ENCODE results near the gene MAP1S. TPM values are rescaled to one million over a fixed set of nuclear protein-coding genes. Genes with fewer than 3 reads are reported as not detected.
A peak's percentile ranks its signal among the peaks of the same experiment; 100 is the strongest.

The MAP1S gene
- total and polyA plus RNA-seq, 8 donors: 28.3 to 82.2 (median 33.1) TPM

GRCh38 chr19:17747205-17748098 is 28.2 kb downstream of the MAP1S start:
- DNase-seq (peak; percentile 52 to 96 (median 91)), ATAC-seq (peak; percentile 99)
- no peaks in the 10 kb centered on the region for H3K36me3 ChIP-seq
- TF ChIP-seq CTCF (IDR thresholded peaks at IDR 0.05): no peak
- no peaks in the 10 kb centered on the region for H3K9me3 ChIP-seq
- no peaks in the 10 kb centered on the region for H3K27me3 ChIP-seq
- peak overlapping the region; percentile 36 to 60 for H3K4me3 ChIP-seq
- no peak overlapping the region for H3K27ac ChIP-seq
- intact Hi-C loops (cut with DNase I): no loop called here
- peaks cover 4 to 54% of the 10 kb centered on the region in 2 donors for H3K4me1 ChIP-seq

- Histone ChIP-seq H3K36me3 (no peaks in the 10 kb centered on the region), H3K4me3 (no peak overlapping the region)
- no peak for ATAC-seq
Observed at GRCh38 chr19:17748884-17749638, 29.8 kb downstream of the MAP1S start.

GRCh38 chr19:17749912-17750317 is 30.6 kb downstream of the MAP1S start:
- Histone ChIP-seq H3K9me3 (no peaks in the 10 kb centered on the region), H3K4me1 (peaks cover 4 to 73% of the 10 kb centered on the region in 2 donors), H3K36me3 (no peaks in the 10 kb centered on the region), H3K27ac (peak overlapping the region in 1 of 2 donors; percentile 80), H3K27me3 (no peaks in the 10 kb centered on the region), H3K4me3 (no peak overlapping the region)
- no peak for TF ChIP-seq CTCF (IDR thresholded peaks at IDR 0.05)
- intact Hi-C loops (cut with DNase I): no loop called here
- no peak for DNase-seq
- ATAC-seq: no peak

More at GRCh38 chr19:17748884-17749638, 29.8 kb downstream of the MAP1S start:
- Histone ChIP-seq H3K9me3 (no peaks in the 10 kb centered on the region), H3K4me1 (peaks cover 4 to 65% of the 10 kb centered on the region in 2 donors), H3K27ac (no peak overlapping the region), H3K27me3 (no peaks in the 10 kb centered on the region)
- no peak for TF ChIP-seq CTCF (IDR thresholded peaks at IDR 0.05)
- DNase-seq: no peak
- intact Hi-C loops (cut with DNase I): no loop called here

- intact Hi-C loops (cut with DNase I): no loop called here
- Histone ChIP-seq H3K27me3 (no peaks in the 10 kb centered on the region), H3K27ac (peak within 1 kb of the TSS; percentile 39 to 80), H3K36me3 (no peaks in the 10 kb centered on the region), H3K9me3 (no peaks in the 10 kb centered on the region), H3K4me1 (peaks cover 4 to 83% of the 10 kb centered on the region in 2 donors), H3K4me3 (peak within 1 kb of the TSS in 1 of 2 donors; percentile 39)
- TF ChIP-seq CTCF (IDR thresholded peaks at IDR 0.05): no peak
- ATAC-seq: peak; percentile 31
- DNase-seq: peak in 2 of 4 donors; percentile 74 to 87
Observed at GRCh38 chr19:17751103-17751911, 32.0 kb downstream of the MAP1S start, which contains the start of gene FCHO1. Gene FCHO1 (plus strand): TSS chr19:17751477. CDS start chr19:17755165, 3,688 bp downstream.

Measured in left lung (tissue), 10 donors.